ENCODE results near the gene TTYH2. TPM values are rescaled to one million over a fixed set of nuclear protein-coding genes. Genes with fewer than 3 reads are reported as not detected.

The TTYH2 gene
- total and polyA plus RNA-seq, 2 of the 4 experiments (the other 2 are of a cell fraction), result 2.3 to 6.8 TPM

DNA sequence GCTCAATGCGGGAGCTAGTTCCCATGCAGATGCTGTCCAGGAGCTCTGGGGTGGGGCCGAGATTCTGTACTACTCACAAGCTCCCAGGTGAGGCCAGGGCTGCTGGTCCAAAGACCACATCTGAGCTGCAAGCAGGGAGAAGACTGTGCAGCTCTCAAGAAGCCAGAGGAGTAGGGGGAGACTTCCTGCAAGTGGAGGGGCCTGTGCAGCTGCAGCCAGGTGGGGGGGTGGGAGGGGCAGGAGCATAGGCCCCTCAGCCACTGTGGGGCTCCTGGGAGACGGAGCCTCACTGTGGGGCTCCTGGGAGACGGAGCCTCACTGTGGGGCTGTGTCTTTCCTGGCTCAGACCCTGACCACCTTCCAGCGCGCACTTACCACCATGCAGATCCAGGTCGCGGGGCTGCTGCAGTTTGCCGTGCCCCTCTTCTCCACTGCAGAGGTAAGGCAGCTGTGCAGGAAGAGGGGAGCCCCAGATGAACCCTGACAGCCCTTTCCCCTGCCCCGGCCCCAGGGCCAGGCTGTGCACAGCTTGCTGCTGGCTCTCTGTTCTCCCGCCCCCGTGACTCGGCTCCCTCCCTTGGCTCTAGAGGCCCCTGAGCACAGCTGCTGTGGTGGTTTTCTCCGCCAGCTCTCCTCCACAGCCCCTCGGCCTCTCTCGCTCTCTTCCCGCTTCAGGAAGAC is 36.4 kb downstream of the TTYH2 start:
- Histone ChIP-seq H2AK9ac (replicated peaks; ENCODE audit: low read depth, low read length, poor library complexity) (no peak overlapping the region), H3K4ac (ENCODE audit: low read depth, low read length) (no peak overlapping the region), H3K14ac (replicated peaks; ENCODE audit: low read depth, low read length) (no peak overlapping the region), H3K56ac (ENCODE audit: extremely low read depth, insufficient read depth, low read length) (no peak overlapping the region), H3K9me3 (ENCODE audit: control insufficient read depth, insufficient read depth, low read length) (no peaks in the 10 kb centered on the region), H3K36me3 (ENCODE audit: control insufficient read depth, insufficient read depth, low read length) (no peaks in the 10 kb centered on the region), H3K9me1 (ENCODE audit: insufficient read depth, low read length) (no peaks in the 10 kb centered on the region), H4K20me1 (ENCODE audit: insufficient read depth, low read length) (no peaks in the 10 kb centered on the region), H2BK120ac (ENCODE audit: low read depth, low read length) (no peak overlapping the region), H4K5ac (ENCODE audit: low read depth, low read length) (no peak overlapping the region), H2BK5ac (ENCODE audit: low read depth, low read length, poor library complexity, severe bottlenecking) (no peak overlapping the region), H3K4me2 (ENCODE audit: low read depth, low read length) (no peak overlapping the region), H3K27me3 (ENCODE audit: control insufficient read depth, insufficient read depth, low read length) (no peaks in the 10 kb centered on the region), H3K4me3 (ENCODE audit: insufficient read depth, low read depth, low read length) (no peak overlapping the region), H4K8ac (ENCODE audit: low read depth in 2 of 2, low read length in 2 of 2) (no peak overlapping the region), H4K91ac (ENCODE audit: insufficient read depth, low read depth, low read length) (no peak overlapping the region), H2AK5ac (ENCODE audit: low read depth, low read length) (no peak overlapping the region), H2BK15ac (ENCODE audit: low read depth, low read length) (no peak overlapping the region), H3K23ac (ENCODE audit: low read depth, low read length) (no peak overlapping the region), H3K27ac (ENCODE audit: insufficient read depth, low read length) (no peak overlapping the region), H2AFZ (replicated peaks; ENCODE audit: low read length, poor library complexity) (no peak overlapping the region), H3K79me1 (ENCODE audit: low read depth in 1 of 2, low read length in 2 of 2) (no peaks in the 10 kb centered on the region), H3K9ac (ENCODE audit: low read depth, low read length) (no peak overlapping the region), H3K18ac (ENCODE audit: low read depth, low read length) (no peak overlapping the region), H2BK20ac (ENCODE audit: low read depth, low read length) (no peak overlapping the region), H3K4me1 (ENCODE audit: control insufficient read depth, insufficient read depth, low read length) (no peaks in the 10 kb centered on the region)
- intact Hi-C loops (cut with micrococcal nuclease) (no loop called here), in situ Hi-C loops (cut with MboI; ENCODE audit: low sequenced_read_pairs) (no loop called here), dilution Hi-C loops (cut with HindIII; ENCODE audit: low sequenced_read_pairs, unreplicated experiment) (no loop called here)
- no peak for TF ChIP-seq RFX5 (IDR thresholded peaks at IDR 0.05; ENCODE audit: low read depth, low read length)
- TF ChIP-seq POLR2A (IDR thresholded peaks at IDR 0.05; ENCODE audit: low read depth, low read length), result no peak
- no peak for TF ChIP-seq ELK1 (IDR thresholded peaks at IDR 0.05; ENCODE audit: borderline replicate concordance, low read depth, low read length)
- TF ChIP-seq RCOR1 (IDR thresholded peaks at IDR 0.05; ENCODE audit: insufficient replicate concordance, low read length), result no peak
- TF ChIP-seq MAZ (IDR thresholded peaks at IDR 0.05; ENCODE audit: borderline replicate concordance, low read depth, low read length), result no peak
- TF ChIP-seq RAD21 (IDR thresholded peaks at IDR 0.05; ENCODE audit: low read length), result no peak
- TF ChIP-seq, protein P1, sequence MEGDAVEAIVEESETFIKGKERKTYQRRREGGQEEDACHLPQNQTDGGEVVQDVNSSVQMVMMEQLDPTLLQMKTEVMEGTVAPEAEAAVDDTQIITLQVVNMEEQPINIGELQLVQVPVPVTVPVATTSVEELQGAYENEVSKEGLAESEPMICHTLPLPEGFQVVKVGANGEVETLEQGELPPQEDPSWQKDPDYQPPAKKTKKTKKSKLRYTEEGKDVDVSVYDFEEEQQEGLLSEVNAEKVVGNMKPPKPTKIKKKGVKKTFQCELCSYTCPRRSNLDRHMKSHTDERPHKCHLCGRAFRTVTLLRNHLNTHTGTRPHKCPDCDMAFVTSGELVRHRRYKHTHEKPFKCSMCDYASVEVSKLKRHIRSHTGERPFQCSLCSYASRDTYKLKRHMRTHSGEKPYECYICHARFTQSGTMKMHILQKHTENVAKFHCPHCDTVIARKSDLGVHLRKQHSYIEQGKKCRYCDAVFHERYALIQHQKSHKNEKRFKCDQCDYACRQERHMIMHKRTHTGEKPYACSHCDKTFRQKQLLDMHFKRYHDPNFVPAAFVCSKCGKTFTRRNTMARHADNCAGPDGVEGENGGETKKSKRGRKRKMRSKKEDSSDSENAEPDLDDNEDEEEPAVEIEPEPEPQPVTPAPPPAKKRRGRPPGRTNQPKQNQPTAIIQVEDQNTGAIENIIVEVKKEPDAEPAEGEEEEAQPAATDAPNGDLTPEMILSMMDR (conservative IDR thresholded peaks at IDR 0.05; ENCODE audit: low read depth, low read length), result no peak
- TF ChIP-seq MXI1 (IDR thresholded peaks at IDR 0.05; ENCODE audit: borderline replicate concordance, low read depth, low read length), result no peak
- no peak for TF ChIP-seq MAFK (IDR thresholded peaks at IDR 0.05; ENCODE audit: low read depth, low read length)
- no peak for TF ChIP-seq FOS (IDR thresholded peaks at IDR 0.05; ENCODE audit: low read depth, low read length)
- no peak for TF ChIP-seq BHLHE40 (IDR thresholded peaks at IDR 0.05; ENCODE audit: low read depth, low read length)
- no peak for TF ChIP-seq CHD1 (IDR thresholded peaks at IDR 0.05; ENCODE audit: low read depth, low read length)
- no peak for TF ChIP-seq USF2 (IDR thresholded peaks at IDR 0.05; ENCODE audit: low read depth, low read length)
- CTCF ChIA-PET, result no interaction called here
- no peak for ATAC-seq (ENCODE audit: low read depth)
- POLR2A ChIA-PET (ENCODE audit: unreplicated experiment), result no interaction called here
- WGBS, 2 experiments (ENCODE audit: extremely low coverage in 2 of 2, insufficient read length in 1 of 2), result 44% methylated on average over 4 of the region's 17 CpGs; no CpG with 5 or more reads in 1 of the 2 experiments
- DNase-seq, result no peak
- no TSS peak for BruUV-seq (replicated peaks)
